ENCODE results near the gene DTNB.

The DTNB gene

DNA sequence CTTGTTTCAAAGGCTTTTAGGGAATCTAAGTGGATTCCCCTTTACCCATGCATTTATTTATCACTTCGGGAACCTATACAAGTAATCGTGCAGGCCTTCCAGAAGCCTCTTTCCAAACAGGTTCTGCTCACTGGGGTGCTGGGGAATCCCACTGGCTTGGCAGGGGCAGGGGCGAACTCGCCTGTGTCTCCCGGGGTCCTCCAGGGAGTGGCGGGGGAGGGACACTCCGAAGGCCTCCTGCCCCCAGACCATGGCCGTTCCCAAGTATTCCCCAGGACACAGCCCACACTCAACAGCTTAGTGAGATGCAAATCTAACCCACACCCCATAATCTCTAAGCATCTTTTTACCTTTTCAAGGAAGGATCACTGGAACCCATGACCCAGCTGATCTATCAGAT, 338.2 kb downstream of the DTNB start:
- no peak for FAIRE-seq

DNA sequence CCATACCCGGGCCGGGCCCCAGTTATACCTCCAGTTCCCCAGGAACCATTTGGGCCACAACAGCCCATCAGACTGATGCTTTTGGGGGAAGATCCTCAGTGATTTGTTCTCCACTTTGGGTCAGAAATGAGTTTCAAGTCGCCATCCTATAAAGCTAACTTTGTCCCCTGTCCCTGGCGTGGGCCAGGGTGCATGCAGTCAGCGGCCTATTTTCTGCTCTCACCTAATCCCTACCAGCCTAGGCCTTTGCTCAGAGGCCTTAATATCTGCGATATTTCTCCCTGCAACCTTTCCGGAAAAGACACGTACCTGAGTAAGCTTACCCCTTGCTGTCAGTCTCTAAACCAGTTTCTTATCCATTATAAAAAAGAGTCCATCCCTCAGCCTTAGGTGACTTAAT, 338.9 kb downstream of the DTNB start:
- no peak for FAIRE-seq

DNA sequence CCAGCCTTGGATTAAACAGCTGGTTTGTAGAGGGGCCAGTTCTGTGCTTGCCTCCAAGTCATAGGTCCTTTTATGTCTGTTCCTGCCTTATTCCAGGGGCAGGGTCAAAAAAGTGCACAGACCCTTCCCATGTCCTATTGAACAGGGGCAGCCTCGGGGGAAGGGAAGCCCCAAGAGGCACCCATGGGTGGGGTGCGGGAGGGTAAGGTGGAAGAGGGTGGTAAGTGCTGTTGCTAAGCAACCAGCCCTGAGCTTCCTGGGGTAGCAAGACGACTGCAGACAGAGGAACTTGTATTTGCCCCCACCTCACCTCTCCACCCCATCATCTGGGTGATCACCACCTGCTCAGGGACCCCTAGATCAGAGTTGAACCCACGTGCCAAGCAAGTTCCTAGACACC, 339.4 kb downstream of the DTNB start:
- FAIRE-seq: no peak

DNA sequence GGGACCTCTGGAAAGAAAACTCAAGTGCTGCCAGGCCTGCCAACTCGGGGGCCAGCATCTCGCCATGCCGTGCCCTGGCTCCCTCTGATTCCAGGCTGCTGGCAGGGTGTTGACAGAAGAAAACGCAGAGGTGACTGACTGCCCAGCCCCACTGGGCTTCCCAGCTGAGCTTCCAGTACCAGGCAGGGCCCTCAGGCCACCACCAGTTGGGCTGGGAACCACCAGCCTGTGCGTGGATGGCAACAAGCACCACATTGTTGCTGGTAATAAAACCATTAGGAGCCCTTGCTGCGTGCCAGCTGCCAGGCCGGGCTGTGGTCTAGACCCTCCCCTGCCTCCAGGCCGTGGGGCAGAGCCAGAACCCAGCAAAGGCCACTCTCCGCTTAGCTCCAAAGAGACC, 340.8 kb downstream of the DTNB start:
- FAIRE-seq: no peak

DNA sequence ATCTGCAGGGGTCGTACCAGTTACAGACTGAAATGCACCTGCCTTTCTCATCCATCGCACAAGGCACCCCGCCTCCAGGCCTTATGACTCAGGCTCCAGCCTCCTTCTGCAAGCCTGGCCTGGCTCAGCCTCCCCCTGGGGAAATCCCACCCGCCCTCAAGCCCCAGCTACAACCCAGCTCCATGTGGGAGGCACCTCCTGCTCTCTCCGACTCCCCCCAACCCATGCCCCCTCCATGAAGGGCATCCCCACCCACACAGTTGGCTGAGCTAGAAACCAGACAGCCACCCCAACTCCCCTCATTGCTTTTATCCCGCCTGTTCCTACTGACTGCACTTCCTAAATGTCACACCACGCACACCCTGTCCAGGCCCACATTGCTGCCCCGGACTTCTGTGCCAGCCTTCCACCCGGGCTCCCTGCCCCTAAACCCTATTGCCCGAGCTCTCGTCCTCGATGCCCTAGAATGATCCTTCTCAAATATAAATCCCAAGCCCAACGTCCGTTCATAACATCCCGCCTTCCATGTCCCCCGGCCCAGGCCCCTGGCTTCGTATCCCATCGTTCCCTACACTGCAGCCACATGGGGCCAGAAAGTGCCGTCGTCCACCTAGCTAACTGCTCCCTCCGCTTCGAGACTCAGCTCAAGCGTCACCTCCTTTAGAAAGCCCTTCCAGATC, 341.6 kb downstream of the DTNB start:
- FAIRE-seq: no peak

DNA sequence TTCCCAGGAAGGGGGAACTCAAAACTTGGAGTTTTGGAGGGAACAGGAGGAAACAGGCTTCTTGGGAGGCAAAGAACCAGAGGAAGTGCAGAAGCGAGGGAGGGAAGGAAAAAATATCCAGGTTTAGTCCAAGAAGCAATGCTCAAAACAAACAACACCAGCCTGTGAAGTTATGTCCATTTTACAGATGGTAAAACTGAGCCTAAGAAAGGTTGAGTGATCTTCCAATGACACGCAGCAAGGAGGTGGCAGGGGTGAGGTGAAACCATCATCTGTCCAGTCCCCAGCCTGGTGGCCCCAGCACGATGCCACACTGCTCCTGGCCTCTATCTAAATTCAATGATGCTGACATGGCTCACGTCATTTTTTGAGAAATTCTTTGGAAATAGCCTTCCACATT, 342.4 kb downstream of the DTNB start:
- FAIRE-seq: no peak

DNA sequence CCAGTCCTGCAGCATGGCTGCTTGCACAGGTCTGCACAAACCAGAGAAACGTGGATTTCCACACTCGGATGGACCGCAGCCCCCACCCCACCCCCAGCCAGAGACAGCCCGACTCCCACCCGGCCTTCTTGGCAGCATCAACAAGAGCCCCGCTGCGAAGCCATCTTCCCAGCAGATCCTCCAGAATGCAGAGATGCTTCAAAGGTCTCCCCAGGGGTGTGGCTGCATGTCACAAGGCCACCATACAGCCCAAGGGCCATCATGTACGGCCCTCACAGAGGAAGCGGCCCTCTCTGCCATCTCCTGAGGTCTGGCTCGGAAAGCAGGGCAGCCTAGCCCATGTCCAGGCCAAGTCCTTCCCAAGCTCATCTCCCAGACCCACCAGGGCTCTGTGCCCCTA, 343.1 kb downstream of the DTNB start:
- FAIRE-seq: no peak

DNA sequence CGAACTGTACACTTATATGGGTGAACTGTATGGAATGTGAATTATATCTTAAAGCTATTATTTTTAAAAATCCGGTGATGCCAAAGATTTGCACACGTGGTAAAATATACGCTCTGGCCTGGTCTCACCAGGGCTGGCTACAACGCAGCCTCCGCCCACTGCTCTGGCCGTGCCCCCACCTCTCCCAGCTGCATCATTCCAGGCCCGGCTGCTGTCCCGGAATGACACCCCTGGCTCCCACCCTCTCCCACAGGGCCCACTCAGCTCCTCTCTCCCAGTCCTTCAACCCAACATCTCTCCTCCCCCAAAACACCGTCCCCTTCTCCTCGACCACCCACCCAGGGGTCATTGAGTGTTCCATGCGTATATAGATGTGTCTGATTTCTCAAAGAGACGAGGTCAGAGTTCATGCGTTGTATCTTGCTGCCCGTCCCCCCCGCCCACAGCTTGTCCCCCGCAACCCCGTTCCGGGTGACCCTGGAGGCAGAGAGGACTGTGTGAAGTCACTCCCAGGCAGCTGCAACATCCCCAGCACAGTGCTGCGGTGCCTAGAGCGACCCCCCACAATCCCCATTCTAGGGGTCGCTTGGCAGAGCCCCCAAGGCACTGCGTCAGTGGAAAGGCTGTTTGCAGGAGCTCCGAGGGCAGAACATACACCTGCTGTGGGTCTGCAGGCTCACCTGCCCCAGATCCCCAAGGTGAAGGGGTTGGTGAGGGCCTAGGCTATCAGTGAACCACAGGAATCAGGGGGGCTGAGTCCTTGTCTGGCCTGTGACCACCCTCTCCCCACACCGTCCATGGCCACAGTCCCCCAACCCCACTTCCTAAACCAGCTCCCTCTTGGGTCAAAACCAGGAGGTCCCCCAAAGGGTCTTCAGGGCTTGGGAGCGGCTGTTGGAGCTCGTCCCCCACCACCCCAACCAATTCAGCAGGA, 345.0 kb downstream of the DTNB start:
- no peak for FAIRE-seq
